A549 (cell line): ENCODE results near the gene CYP2A6.

Experiments
- EP300 ChIP-seq, 2 experiments: fragments of >200 bp; sonication (Bioruptor Twin); formaldehyde crosslinking; IDR thresholded peaks; 2 replicates in 1 of 2; 3 replicates in 1 of 2; pipeline ENCODE4 v1.6.1; 2016 to 2017
- ESRRA ChIP-seq: fragments of 150-350 bp; IDR thresholded peaks from 2 replicates; pipeline ENCODE4 v1.6.1; 2014; ENCODE audit warnings: mild to moderate bottlenecking, low read length, borderline replicate concordance
- POLR2A ChIP-seq: IDR thresholded peaks from 2 replicates; pipeline ENCODE4 v1.6.1; 2012; ENCODE audit warnings: mild to moderate bottlenecking, low read length
- POLR2AphosphoS2 ChIP-seq: conservative IDR thresholded peaks from 2 replicates; pipeline ENCODE4 v1.6.1; 2012; ENCODE audit warnings: low read length, improper control_type of control experiment, inconsistent platforms
- TF ChIP-seq, protein P1 (sequence below): IDR thresholded peaks from 2 replicates; pipeline ENCODE4 v1.6.1; 2012
- TF ChIP-seq, protein P2 (sequence below): fragments of >200 bp; sonication (Bioruptor Twin); formaldehyde crosslinking; IDR thresholded peaks from 3 replicates; pipeline ENCODE4 v1.5.1; 2016

DNA sequence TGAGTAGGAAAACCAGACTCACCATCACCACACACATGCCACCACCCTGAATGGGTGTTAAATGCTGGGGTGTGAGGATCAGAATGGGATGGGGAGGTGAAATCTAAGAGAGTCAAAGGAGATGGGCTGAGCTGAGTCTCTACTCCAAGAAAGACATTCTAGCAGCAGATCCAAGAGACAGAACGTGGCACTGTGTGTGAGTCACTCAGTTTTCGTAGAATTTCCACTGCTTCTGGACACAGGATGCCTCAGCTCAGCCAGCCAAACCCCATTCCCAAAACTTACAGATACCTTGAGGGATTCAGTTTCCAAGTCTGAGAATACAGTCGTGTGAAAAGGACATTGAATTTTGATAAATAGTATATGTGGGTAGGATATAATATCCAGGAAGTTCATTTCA lies 39.1 kb upstream of the CYP2A6 start:
- TF ChIP-seq, protein P1, sequence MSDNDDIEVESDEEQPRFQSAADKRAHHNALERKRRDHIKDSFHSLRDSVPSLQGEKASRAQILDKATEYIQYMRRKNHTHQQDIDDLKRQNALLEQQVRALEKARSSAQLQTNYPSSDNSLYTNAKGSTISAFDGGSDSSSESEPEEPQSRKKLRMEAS = no peak
- TF ChIP-seq POLR2AphosphoS2 (no peak), ESRRA (no peak), EP300 (IDR thresholded peaks at IDR 0.05) (no peak), POLR2A (no peak)
- TF ChIP-seq, protein P2, sequence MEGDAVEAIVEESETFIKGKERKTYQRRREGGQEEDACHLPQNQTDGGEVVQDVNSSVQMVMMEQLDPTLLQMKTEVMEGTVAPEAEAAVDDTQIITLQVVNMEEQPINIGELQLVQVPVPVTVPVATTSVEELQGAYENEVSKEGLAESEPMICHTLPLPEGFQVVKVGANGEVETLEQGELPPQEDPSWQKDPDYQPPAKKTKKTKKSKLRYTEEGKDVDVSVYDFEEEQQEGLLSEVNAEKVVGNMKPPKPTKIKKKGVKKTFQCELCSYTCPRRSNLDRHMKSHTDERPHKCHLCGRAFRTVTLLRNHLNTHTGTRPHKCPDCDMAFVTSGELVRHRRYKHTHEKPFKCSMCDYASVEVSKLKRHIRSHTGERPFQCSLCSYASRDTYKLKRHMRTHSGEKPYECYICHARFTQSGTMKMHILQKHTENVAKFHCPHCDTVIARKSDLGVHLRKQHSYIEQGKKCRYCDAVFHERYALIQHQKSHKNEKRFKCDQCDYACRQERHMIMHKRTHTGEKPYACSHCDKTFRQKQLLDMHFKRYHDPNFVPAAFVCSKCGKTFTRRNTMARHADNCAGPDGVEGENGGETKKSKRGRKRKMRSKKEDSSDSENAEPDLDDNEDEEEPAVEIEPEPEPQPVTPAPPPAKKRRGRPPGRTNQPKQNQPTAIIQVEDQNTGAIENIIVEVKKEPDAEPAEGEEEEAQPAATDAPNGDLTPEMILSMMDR = no peak
